MM.1S (cell line): ENCODE data around the gene ABHD16A.

Experiments
- DNase-seq: peaks from one replicate; pipeline ENCODE4 v3.0.0-alpha.2; 2015
- H2AFZ ChIP-seq: fragments of 300-600 bp; sonication (generic); 2 replicates; pipeline ENCODE4 v1.6.0; 2016; ENCODE audit warnings: antibody characterized with exemption, low read length
- H3F3A ChIP-seq: fragments of 300-600 bp; sonication (generic); 2 replicates; pipeline ENCODE4 v1.6.1; 2016; ENCODE audit warnings: mild to moderate bottlenecking, antibody characterized with exemption, low read length, moderate library complexity, mixed read lengths; ENCODE audit not compliant: insufficient read depth
- H3K27ac ChIP-seq: fragments of 300-600 bp; sonication (generic); 2 replicates; pipeline ENCODE4 v1.5.1; 2016; ENCODE audit warnings: mild to moderate bottlenecking, low read length
- H3K27me3 ChIP-seq: fragments of 300-600 bp; sonication (generic); replicated peaks from 2 replicates; pipeline ENCODE4 v1.6.0; 2016; ENCODE audit warnings: low read length; ENCODE audit not compliant: insufficient read depth
- H3K36me3 ChIP-seq: fragments of 300-600 bp; sonication (generic); replicated peaks from 2 replicates; pipeline ENCODE4 v1.6.1; 2016; ENCODE audit warnings: mild to moderate bottlenecking, low read length, mixed read lengths; ENCODE audit not compliant: insufficient read depth
- H3K4me1 ChIP-seq: fragments of 300-600 bp; sonication (generic); 2 replicates; pipeline ENCODE4 v1.6.1; 2016; ENCODE audit warnings: low read length, mixed read lengths
- H3K4me2 ChIP-seq: fragments of 300-600 bp; sonication (generic); 2 replicates; pipeline ENCODE4 v1.6.0; 2016; ENCODE audit warnings: low read depth, low read length
- H3K4me3 ChIP-seq: fragments of 300-600 bp; sonication (generic); 2 replicates; pipeline ENCODE4 v1.5.1; 2016; ENCODE audit warnings: low read length, mixed read lengths
- H3K79me2 ChIP-seq: fragments of 300-600 bp; sonication (generic); 2 replicates; pipeline ENCODE4 v1.6.1; 2016; ENCODE audit warnings: mixed run types, low read length, mixed read lengths
- H3K9ac ChIP-seq: fragments of 300-600 bp; sonication (generic); 2 replicates; pipeline ENCODE4 v1.6.1; 2016; ENCODE audit warnings: low read length, mixed read lengths
- H3K9me2 ChIP-seq: fragments of 300-600 bp; sonication (generic); replicated peaks from 2 replicates; pipeline ENCODE4 v1.6.1; 2016; ENCODE audit warnings: mild to moderate bottlenecking, low read length, mixed read lengths; ENCODE audit not compliant: insufficient read depth
- H3K9me3 ChIP-seq: fragments of 300-600 bp; sonication (generic); replicated peaks from 2 replicates; pipeline ENCODE4 v1.6.1; 2016; ENCODE audit warnings: mild to moderate bottlenecking, low read length, mixed read lengths; ENCODE audit not compliant: insufficient read depth
- H4K20me1 ChIP-seq: fragments of 300-600 bp; sonication (generic); 2 replicates; pipeline ENCODE4 v1.6.1; 2016; ENCODE audit warnings: mild to moderate bottlenecking, low read length, moderate library complexity, mixed read lengths; ENCODE audit not compliant: insufficient read depth
- EZH2 ChIP-seq: fragments of 300-600 bp; sonication (generic); optimal IDR thresholded peaks from 2 replicates; pipeline ENCODE3; 2017; ENCODE audit warnings: low read depth, mild to moderate bottlenecking, antibody characterized with exemption, low read length, mixed read lengths
- EZH2phosphoT487 ChIP-seq: fragments of 300-600 bp; sonication (generic); IDR thresholded peaks from 2 replicates; pipeline ENCODE4 v1.6.1; 2018; ENCODE audit warnings: antibody characterized with exemption, low read length
- TF ChIP-seq, protein P1 (sequence below): fragments of 300-600 bp; sonication (generic); IDR thresholded peaks from 2 replicates; pipeline ENCODE4 v1.5.1; 2016; ENCODE audit warnings: antibody characterized with exemption, low read length, mixed read lengths

Gene ABHD16A

GRCh38 chr6:31721351-31722020 is 18.4 kb upstream of the ABHD16A start, which contains the start of gene LY6G6C:
LY6G6C (minus strand) TSS chr6:31721746; CDS start chr6:31721679, 67 bp downstream.
- H3K9me3 ChIP-seq: no peaks in the 10 kb centered on the region
- no peak for DNase-seq
- no peak within 1 kb of the TSS for H3K4me2 ChIP-seq
- no peaks in the 10 kb centered on the region for H4K20me1 ChIP-seq
- no peak within 1 kb of the TSS for H3K4me3 ChIP-seq
- no peaks in the 10 kb centered on the region for H3K27me3 ChIP-seq
- H3K9me2 ChIP-seq: no peaks in the 10 kb centered on the region
- H3K36me3 ChIP-seq: no peaks in the 10 kb centered on the region
- H3K27ac ChIP-seq: no peak within 1 kb of the TSS
- H3F3A ChIP-seq: peaks cover 8% of the 10 kb centered on the region; the same call in 1 of the 2 replicates
- no peak within 1 kb of the TSS for H2AFZ ChIP-seq
- H3K9ac ChIP-seq: no peak within 1 kb of the TSS
- no peaks in the 10 kb centered on the region for H3K79me2 ChIP-seq
- no peak for TF ChIP-seq EZH2
- TF ChIP-seq, protein P1, sequence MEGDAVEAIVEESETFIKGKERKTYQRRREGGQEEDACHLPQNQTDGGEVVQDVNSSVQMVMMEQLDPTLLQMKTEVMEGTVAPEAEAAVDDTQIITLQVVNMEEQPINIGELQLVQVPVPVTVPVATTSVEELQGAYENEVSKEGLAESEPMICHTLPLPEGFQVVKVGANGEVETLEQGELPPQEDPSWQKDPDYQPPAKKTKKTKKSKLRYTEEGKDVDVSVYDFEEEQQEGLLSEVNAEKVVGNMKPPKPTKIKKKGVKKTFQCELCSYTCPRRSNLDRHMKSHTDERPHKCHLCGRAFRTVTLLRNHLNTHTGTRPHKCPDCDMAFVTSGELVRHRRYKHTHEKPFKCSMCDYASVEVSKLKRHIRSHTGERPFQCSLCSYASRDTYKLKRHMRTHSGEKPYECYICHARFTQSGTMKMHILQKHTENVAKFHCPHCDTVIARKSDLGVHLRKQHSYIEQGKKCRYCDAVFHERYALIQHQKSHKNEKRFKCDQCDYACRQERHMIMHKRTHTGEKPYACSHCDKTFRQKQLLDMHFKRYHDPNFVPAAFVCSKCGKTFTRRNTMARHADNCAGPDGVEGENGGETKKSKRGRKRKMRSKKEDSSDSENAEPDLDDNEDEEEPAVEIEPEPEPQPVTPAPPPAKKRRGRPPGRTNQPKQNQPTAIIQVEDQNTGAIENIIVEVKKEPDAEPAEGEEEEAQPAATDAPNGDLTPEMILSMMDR: no peak
- TF ChIP-seq EZH2phosphoT487: no peak
- 0 out of 2 replicates have a peak, but pooled peaks cover 1% of the 10 kb centered on the region for H3K4me1 ChIP-seq

GRCh38 chr6:31720196-31720770 is 17.2 kb upstream of the ABHD16A start:
- H3K36me3 ChIP-seq: no peaks in the 10 kb centered on the region
- TF ChIP-seq EZH2: no peak
- no peak for TF ChIP-seq EZH2phosphoT487
- TF ChIP-seq, protein P1: no peak
- DNase-seq: no peak
- no peaks in the 10 kb centered on the region for H3K9me3 ChIP-seq
- H3K4me1 ChIP-seq: no peaks in the 10 kb centered on the region
- H2AFZ ChIP-seq: no peak overlapping the region
- no peaks in the 10 kb centered on the region for H3K79me2 ChIP-seq
- H3K4me2 ChIP-seq: no peak overlapping the region
- no peak overlapping the region for H3K9ac ChIP-seq
- no peak overlapping the region for H3K4me3 ChIP-seq
- H3F3A ChIP-seq: no peaks in the 10 kb centered on the region
- H3K9me2 ChIP-seq: no peaks in the 10 kb centered on the region
- H3K27ac ChIP-seq: no peak overlapping the region
- no peaks in the 10 kb centered on the region for H4K20me1 ChIP-seq
- no peaks in the 10 kb centered on the region for H3K27me3 ChIP-seq

DNA sequence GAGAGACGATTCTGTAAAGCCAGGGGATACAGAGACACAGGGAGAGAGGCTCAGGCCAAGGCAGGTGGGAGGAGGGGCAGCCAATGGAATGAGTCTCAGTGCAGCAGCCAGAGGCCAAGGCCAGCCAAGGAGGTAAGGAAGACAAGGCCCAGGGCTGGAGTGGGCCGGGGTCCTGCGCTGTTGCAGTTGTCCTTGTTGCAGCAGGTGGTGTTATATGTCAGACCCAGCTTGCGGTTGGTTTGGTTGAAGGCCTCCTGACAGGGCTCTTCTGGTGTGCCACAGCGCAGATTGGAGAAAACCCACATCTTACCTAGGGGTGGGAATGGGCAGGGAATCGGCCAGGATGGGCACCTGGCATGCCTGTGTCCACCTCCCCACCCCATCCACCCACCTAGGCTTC is 15.9 kb upstream of the ABHD16A start:
- H3K9me2 ChIP-seq: no peaks in the 10 kb centered on the region
- H3K9me3 ChIP-seq: no peaks in the 10 kb centered on the region
- no peaks in the 10 kb centered on the region for H3K27me3 ChIP-seq
- H3K4me1 ChIP-seq: no peaks in the 10 kb centered on the region
- no peaks in the 10 kb centered on the region for H3F3A ChIP-seq
- no peak overlapping the region for H3K4me3 ChIP-seq
- H2AFZ ChIP-seq: no peak overlapping the region
- DNase-seq: no peak
- H3K79me2 ChIP-seq: no peaks in the 10 kb centered on the region
- H3K36me3 ChIP-seq: no peaks in the 10 kb centered on the region
- no peak overlapping the region for H3K9ac ChIP-seq
- H3K27ac ChIP-seq: no peak overlapping the region
- no peak overlapping the region for H3K4me2 ChIP-seq
- TF ChIP-seq EZH2phosphoT487 (no peak), EZH2 (no peak)
- TF ChIP-seq, protein P1: no peak
- H4K20me1 ChIP-seq: no peaks in the 10 kb centered on the region
